Measurements from ENCODE around the gene BOLA1.

DNA sequence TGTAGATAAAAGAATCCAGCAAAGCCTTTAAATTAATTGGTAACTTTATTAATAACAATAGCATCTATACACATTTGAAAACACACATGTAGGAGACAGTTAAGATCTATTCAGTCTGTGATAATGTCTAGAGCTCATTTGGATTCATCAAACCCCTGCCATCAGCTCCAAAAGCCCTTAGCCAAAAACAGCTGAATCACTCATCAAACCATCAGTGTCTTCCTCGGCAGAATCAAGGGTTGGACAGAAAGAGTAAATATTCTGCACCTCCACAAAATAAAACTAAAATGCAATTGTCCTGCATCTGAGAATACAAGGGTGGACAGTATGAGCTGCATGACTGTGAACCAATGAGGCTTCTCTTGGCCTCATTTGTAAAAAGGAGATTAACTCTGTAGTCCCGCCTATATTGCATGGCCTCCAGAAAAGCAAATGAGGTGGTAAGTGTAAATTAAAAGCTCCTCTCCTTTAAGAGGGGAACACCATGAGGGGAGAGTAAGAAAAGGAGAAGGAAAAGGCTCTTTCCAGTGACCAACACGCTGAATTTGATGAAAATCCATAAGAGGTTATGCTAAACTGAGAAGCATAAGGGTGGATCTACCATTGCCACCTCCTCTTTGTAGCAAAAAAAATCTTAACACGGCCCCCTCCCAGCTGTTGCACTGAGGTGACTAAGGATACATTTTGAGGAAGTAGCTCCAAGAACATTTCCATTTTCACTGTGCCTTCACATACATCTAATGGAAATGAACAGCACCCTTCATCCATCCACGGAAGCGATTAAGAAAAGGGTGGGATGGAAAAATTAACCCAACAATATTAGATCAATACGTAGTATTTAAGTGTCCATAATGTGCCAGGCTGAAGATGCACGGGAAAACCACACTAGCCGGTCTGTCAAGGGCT is 14.7 kb upstream of the BOLA1 start:
- TF ChIP-seq, protein P1, sequence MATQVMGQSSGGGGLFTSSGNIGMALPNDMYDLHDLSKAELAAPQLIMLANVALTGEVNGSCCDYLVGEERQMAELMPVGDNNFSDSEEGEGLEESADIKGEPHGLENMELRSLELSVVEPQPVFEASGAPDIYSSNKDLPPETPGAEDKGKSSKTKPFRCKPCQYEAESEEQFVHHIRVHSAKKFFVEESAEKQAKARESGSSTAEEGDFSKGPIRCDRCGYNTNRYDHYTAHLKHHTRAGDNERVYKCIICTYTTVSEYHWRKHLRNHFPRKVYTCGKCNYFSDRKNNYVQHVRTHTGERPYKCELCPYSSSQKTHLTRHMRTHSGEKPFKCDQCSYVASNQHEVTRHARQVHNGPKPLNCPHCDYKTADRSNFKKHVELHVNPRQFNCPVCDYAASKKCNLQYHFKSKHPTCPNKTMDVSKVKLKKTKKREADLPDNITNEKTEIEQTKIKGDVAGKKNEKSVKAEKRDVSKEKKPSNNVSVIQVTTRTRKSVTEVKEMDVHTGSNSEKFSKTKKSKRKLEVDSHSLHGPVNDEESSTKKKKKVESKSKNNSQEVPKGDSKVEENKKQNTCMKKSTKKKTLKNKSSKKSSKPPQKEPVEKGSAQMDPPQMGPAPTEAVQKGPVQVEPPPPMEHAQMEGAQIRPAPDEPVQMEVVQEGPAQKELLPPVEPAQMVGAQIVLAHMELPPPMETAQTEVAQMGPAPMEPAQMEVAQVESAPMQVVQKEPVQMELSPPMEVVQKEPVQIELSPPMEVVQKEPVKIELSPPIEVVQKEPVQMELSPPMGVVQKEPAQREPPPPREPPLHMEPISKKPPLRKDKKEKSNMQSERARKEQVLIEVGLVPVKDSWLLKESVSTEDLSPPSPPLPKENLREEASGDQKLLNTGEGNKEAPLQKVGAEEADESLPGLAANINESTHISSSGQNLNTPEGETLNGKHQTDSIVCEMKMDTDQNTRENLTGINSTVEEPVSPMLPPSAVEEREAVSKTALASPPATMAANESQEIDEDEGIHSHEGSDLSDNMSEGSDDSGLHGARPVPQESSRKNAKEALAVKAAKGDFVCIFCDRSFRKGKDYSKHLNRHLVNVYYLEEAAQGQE (IDR thresholded peaks at IDR 0.05; ENCODE audit: insufficient replicate concordance, low read depth): no peak
- TF ChIP-seq, protein P2, sequence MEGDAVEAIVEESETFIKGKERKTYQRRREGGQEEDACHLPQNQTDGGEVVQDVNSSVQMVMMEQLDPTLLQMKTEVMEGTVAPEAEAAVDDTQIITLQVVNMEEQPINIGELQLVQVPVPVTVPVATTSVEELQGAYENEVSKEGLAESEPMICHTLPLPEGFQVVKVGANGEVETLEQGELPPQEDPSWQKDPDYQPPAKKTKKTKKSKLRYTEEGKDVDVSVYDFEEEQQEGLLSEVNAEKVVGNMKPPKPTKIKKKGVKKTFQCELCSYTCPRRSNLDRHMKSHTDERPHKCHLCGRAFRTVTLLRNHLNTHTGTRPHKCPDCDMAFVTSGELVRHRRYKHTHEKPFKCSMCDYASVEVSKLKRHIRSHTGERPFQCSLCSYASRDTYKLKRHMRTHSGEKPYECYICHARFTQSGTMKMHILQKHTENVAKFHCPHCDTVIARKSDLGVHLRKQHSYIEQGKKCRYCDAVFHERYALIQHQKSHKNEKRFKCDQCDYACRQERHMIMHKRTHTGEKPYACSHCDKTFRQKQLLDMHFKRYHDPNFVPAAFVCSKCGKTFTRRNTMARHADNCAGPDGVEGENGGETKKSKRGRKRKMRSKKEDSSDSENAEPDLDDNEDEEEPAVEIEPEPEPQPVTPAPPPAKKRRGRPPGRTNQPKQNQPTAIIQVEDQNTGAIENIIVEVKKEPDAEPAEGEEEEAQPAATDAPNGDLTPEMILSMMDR (IDR thresholded peaks at IDR 0.05; ENCODE audit: insufficient read depth, low read length): no peak

All from HL-60 (cell line).